GM12872 (cell line): ENCODE data around the gene ZNF716.

ENCODE experiments used
- TF ChIP-seq, protein P1 (sequence below): IDR thresholded peaks from 3 replicates; pipeline ENCODE4 v1.5.1; 2011; ENCODE audit warnings: low read depth, mild to moderate bottlenecking, low read length, moderate library complexity; ENCODE audit not compliant: insufficient read depth

The ZNF716 gene

DNA sequence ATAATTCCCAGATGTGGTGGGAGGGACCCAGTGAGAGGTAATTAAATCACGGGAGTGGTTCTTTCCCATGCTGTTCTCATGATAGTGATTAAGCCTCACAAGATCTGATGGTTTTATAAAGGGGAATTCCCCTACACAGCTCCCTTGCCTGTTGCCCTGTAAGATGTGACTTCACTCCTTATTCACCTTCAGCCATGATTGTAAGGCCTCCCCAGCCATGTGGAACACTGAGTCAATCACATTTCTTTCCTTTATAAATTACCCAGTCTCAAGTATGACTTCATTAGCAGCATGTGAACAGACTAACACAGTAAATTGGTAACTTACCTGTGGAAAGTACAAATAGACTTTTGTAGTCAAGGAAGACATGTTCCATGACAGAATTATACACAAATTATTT, 55.2 kb downstream of the ZNF716 start:
- TF ChIP-seq, protein P1, sequence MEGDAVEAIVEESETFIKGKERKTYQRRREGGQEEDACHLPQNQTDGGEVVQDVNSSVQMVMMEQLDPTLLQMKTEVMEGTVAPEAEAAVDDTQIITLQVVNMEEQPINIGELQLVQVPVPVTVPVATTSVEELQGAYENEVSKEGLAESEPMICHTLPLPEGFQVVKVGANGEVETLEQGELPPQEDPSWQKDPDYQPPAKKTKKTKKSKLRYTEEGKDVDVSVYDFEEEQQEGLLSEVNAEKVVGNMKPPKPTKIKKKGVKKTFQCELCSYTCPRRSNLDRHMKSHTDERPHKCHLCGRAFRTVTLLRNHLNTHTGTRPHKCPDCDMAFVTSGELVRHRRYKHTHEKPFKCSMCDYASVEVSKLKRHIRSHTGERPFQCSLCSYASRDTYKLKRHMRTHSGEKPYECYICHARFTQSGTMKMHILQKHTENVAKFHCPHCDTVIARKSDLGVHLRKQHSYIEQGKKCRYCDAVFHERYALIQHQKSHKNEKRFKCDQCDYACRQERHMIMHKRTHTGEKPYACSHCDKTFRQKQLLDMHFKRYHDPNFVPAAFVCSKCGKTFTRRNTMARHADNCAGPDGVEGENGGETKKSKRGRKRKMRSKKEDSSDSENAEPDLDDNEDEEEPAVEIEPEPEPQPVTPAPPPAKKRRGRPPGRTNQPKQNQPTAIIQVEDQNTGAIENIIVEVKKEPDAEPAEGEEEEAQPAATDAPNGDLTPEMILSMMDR, result no peak
